Neural cell (in vitro differentiated cells): ENCODE results near the gene EXOSC3. TPM values are rescaled to one million over a fixed set of nuclear protein-coding genes. Genes with fewer than 3 reads are reported as not detected.

ENCODE experiments used
- H2AFZ ChIP-seq: fragments of 200-600, 300-800 bp; sonication (generic), shearing (Covaris generic); 2 replicates; pipeline ENCODE4 v1.6.0; 2014; ENCODE audit warnings: low read depth, mild to moderate bottlenecking, antibody characterized with exemption, low read length, moderate library complexity
- H3F3A ChIP-seq: fragments of 200-600 bp; shearing (Covaris generic); 2 replicates; pipeline ENCODE4 v1.6.1; 2016; ENCODE audit warnings: mild to moderate bottlenecking, moderate library complexity, mixed read lengths, antibody characterized with exemption, low read length; ENCODE audit not compliant: insufficient read depth, poor library complexity, severe bottlenecking
- H3K27ac ChIP-seq: fragments of 200-600, 300-800 bp; sonication (generic), shearing (Covaris generic); 2 replicates; pipeline ENCODE4 v1.5.1; 2014; ENCODE audit warnings: mild to moderate bottlenecking, low read length, moderate library complexity
- H3K27me3 ChIP-seq: fragments of 300-800, 200-600 bp; sonication (generic), shearing (Covaris generic); 2 replicates; pipeline ENCODE4 v1.6.0; 2014; ENCODE audit warnings: mild to moderate bottlenecking, low read depth, low read length, moderate library complexity; ENCODE audit not compliant: insufficient read depth
- H3K36me3 ChIP-seq: fragments of 300-800, 200-600 bp; sonication (generic), shearing (Covaris generic); 2 replicates; pipeline ENCODE4 v1.5.1; 2014; ENCODE audit warnings: mild to moderate bottlenecking, antibody characterized with exemption, low read length, moderate library complexity; ENCODE audit not compliant: insufficient read depth
- H3K4me2 ChIP-seq: fragments of 300-800, 200-600 bp; sonication (generic), shearing (Covaris generic); 2 replicates; pipeline ENCODE4 v1.6.0; 2014; ENCODE audit warnings: mild to moderate bottlenecking, low read length
- H3K4me3 ChIP-seq: fragments of 300-800, 200-600 bp; sonication (generic), shearing (Covaris generic); 2 replicates; pipeline ENCODE4 v1.5.1; 2014; ENCODE audit warnings: mild to moderate bottlenecking, low read length, moderate library complexity
- H3K79me2 ChIP-seq: fragments of 200-600 bp; shearing (Covaris generic); replicated peaks from 2 replicates; pipeline ENCODE4 v1.6.0; 2014; ENCODE audit warnings: mild to moderate bottlenecking, low read length, moderate library complexity; ENCODE audit not compliant: insufficient read depth
- H3K9ac ChIP-seq: fragments of 300-800, 200-600 bp; sonication (generic), shearing (Covaris generic); 2 replicates; pipeline ENCODE4 v1.6.1; 2016; ENCODE audit warnings: mild to moderate bottlenecking, low read length, mixed read lengths
- H3K9me2 ChIP-seq: fragments of 200-600 bp; shearing (Covaris generic); 2 replicates; pipeline ENCODE4 v1.6.1; 2016; ENCODE audit warnings: mild to moderate bottlenecking, low read length, mixed read lengths; ENCODE audit not compliant: insufficient read depth
- H3K9me3 ChIP-seq: fragments of 200-600, 300-800 bp; sonication (generic), shearing (Covaris generic); 2 replicates; pipeline ENCODE4 v1.6.1; 2016; ENCODE audit warnings: mild to moderate bottlenecking, mixed run types, low read length, moderate library complexity, mixed read lengths
- H4K20me1 ChIP-seq: fragments of 200-600 bp; shearing (Covaris generic); 2 replicates; pipeline ENCODE4 v1.6.1; 2016; ENCODE audit warnings: mild to moderate bottlenecking, mixed run types; ENCODE audit not compliant: insufficient read depth
- CTCF ChIP-seq: fragments of 450-650 bp; IDR thresholded peaks from 2 replicates; pipeline ENCODE4 v1.5.1; 2014; ENCODE audit warnings: antibody characterized with exemption, mild to moderate bottlenecking, moderate library complexity; ENCODE audit not compliant: poor library complexity, severe bottlenecking
- EP300 ChIP-seq: fragments of 450-650 bp; conservative IDR thresholded peaks from 2 replicates; pipeline ENCODE4 v1.6.1; 2014; ENCODE audit warnings: antibody characterized with exemption, mild to moderate bottlenecking, moderate library complexity; ENCODE audit not compliant: poor library complexity, severe bottlenecking
- EZH2 ChIP-seq: fragments of 200-600, 300-800 bp; shearing (Covaris generic), sonication (generic); IDR thresholded peaks from 2 replicates; pipeline ENCODE4 v1.6.1; 2014; ENCODE audit warnings: antibody characterized with exemption, low read length, borderline replicate concordance, mild to moderate bottlenecking; ENCODE audit not compliant: insufficient read depth, poor library complexity, severe bottlenecking
- MXI1 ChIP-seq: fragments of 450-650 bp; conservative IDR thresholded peaks from 2 replicates; pipeline ENCODE4 v1.6.1; 2014; ENCODE audit warnings: antibody characterized with exemption, mild to moderate bottlenecking; ENCODE audit not compliant: poor library complexity, severe bottlenecking
- POLR2AphosphoS5 ChIP-seq: IDR thresholded peaks from 2 replicates; pipeline ENCODE4 v1.6.1; 2012
- RAD21 ChIP-seq: fragments of 450-650 bp; conservative IDR thresholded peaks from 2 replicates; pipeline ENCODE4 v1.6.1; 2014; ENCODE audit warnings: antibody characterized with exemption, mild to moderate bottlenecking, moderate library complexity
- REST ChIP-seq: IDR thresholded peaks from 2 replicates; pipeline ENCODE4 v1.6.1; 2012; ENCODE audit warnings: borderline replicate concordance
- SMC3 ChIP-seq: fragments of 450-650 bp; conservative IDR thresholded peaks from 2 replicates; pipeline ENCODE4 v1.6.1; 2014; ENCODE audit warnings: antibody characterized with exemption, mild to moderate bottlenecking, moderate library complexity; ENCODE audit not compliant: poor library complexity
- TAF1 ChIP-seq: IDR thresholded peaks from 2 replicates; pipeline ENCODE4 v1.6.1; 2012; ENCODE audit warnings: low read depth
- polyA plus RNA-seq: library from polyadenylated mRNA; depleted of rRNA; stranded (reverse); fragments of >200 nt; gene quantifications from 2 replicates; pipeline ENCODE4 v1.2.3, GENCODE V29; 2014

EXOSC3 gene
- polyA plus RNA-seq, 1 donor from 2014 or later: 46.4 TPM

DNA sequence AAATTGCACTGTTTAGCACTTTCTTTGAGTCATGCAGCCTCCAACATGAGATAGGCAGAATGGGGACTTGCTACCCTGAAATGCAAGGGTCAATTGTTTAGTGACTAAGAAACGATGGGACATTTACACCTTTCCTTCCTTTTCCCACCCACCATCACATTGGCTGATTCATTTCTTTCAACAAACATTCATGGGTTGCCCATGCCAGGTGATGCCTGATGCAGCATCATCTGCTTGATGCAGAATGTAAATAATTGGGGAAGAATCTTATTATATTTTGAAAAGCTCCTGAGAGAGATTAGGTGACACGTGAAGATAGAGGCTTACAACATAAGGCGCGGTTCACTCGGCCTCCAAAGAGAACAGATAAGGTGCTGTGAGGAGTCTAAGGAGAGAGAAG, 35.7 kb downstream of the EXOSC3 start:
- H3K9ac ChIP-seq: no peak overlapping the region
- no peaks in the 10 kb centered on the region for H3K36me3 ChIP-seq
- H3F3A ChIP-seq: no peaks in the 10 kb centered on the region
- no peak overlapping the region for H2AFZ ChIP-seq
- H3K4me2 ChIP-seq: no peak overlapping the region
- H3K27me3 ChIP-seq: no peaks in the 10 kb centered on the region
- H3K9me3 ChIP-seq: no peaks in the 10 kb centered on the region
- H3K79me2 ChIP-seq: no peaks in the 10 kb centered on the region
- no peak overlapping the region for H3K4me3 ChIP-seq
- H3K27ac ChIP-seq: no peak overlapping the region
- H3K9me2 ChIP-seq: no peaks in the 10 kb centered on the region
- H4K20me1 ChIP-seq: no peaks in the 10 kb centered on the region
- no peak for TF ChIP-seq EZH2
- TF ChIP-seq RAD21: no peak
- no peak for TF ChIP-seq EP300
- TF ChIP-seq POLR2AphosphoS5: no peak
- TF ChIP-seq SMC3: no peak
- no peak for TF ChIP-seq REST
- TF ChIP-seq TAF1: no peak
- TF ChIP-seq MXI1: no peak
- no peak for TF ChIP-seq CTCF

- no peaks in the 10 kb centered on the region for H3K79me2 ChIP-seq
- H4K20me1 ChIP-seq: no peaks in the 10 kb centered on the region
- H3K27ac ChIP-seq: no peak overlapping the region
- TF ChIP-seq SMC3 (peak; percentile 82), EP300 (no peak), TAF1 (no peak), CTCF (peak; percentile 89), MXI1 (peak; percentile 39), RAD21 (peak; percentile 80), REST (no peak), EZH2 (no peak)
- no peak overlapping the region for H3K9ac ChIP-seq
- H3K9me3 ChIP-seq: no peaks in the 10 kb centered on the region
- H3F3A ChIP-seq: no peaks in the 10 kb centered on the region
- H3K4me2 ChIP-seq: no peak overlapping the region
- no peaks in the 10 kb centered on the region for H3K9me2 ChIP-seq
- H3K4me3 ChIP-seq: no peak overlapping the region
- no peaks in the 10 kb centered on the region for H3K36me3 ChIP-seq
- H2AFZ ChIP-seq: no peak overlapping the region
- H3K27me3 ChIP-seq: no peaks in the 10 kb centered on the region
Measured at GRCh38 chr9:37747271-37747753, 37.6 kb downstream of the EXOSC3 start.
